ENCODE data around the gene E2F4.

GRCh38 chr16:67208154-67208896 is 16.4 kb downstream of the E2F4 start:
- TF ChIP-seq CTCF (conservative IDR thresholded peaks at IDR 0.05; ENCODE audit: low read depth, low read length) (no peak), EZH2 (IDR thresholded peaks at IDR 0.05; ENCODE audit: borderline replicate concordance, low read depth, low read length, poor library complexity, severe bottlenecking) (no peak)

Data from A673 (cell line).